GM21723 (cell line): Measurements from ENCODE around the gene HSD11B2.

Experiments
- ATAC-seq: cut with Tn5 transposase; IDR thresholded peaks from one replicate; pipeline ENCODE4 v1.9.1; 2021; ENCODE audit warnings: mild to moderate bottlenecking, moderate library complexity; ENCODE audit not compliant: unreplicated experiment

Gene HSD11B2

DNA sequence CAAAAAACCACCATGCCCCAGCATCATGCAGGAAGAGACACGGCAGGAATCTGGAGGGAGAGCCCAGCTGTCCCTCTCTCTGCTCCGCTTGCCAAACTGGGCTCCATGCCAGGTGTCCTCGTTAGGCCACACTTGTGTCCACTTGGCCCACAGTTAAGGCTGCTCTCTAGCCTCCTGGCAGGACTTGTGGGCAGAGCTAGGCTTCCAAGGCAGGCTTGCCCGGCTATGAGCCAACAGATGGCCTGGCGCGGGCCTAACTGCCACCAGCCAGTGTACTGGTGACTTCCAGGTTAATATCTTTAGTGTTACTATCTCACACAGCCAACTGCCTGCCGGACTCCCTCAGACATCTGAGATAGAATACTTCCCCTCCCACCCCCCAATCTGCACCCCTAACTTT is 39.4 kb downstream of the HSD11B2 start:
- ATAC-seq = no peak

GRCh38 chr16:67471758-67472384 is 41.0 kb downstream of the HSD11B2 start:
- no peak for ATAC-seq

GRCh38 chr16:67474551-67475455 is 43.9 kb downstream of the HSD11B2 start:
- ATAC-seq = no peak

- ATAC-seq = no peak
These were observed 47.1 kb downstream of the HSD11B2 start for GRCh38 chr16:67477960-67478554.

DNA sequence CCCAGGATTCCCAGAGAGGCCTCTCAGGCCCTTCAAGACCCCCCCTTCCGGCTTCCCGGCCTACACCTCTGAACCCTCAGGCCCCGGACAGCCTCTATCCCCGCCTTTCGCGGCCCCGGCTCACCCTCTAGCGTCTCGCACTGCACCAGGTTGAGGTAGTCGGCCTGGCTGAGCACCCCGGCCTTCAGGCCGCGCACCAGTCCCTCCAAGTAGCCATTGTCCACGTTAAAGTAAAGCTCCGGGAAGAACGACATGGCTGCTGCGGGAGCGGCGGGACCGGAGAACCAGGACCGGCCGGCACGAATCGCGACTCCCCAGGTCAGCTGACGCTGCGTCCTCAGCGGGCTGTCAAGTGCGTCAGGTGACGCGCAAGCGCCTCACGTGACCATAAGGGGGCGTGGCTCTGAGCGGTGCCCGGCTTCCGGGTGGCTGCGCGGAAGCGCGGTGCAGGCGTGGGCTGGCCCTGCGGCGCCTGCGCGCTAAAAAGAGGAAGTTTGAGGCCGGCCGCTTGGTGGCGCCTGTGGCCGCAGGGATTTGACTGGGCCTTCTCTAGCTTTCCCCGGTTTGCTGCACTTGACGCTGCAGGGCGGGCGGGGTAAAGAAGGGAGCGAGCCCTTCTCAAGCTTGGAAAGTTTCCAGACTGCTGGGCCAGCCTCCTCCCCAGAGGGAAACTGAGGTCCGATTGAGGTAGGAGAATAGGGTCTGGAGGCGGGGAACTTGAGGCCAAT is 50.1 kb downstream of the HSD11B2 start, which contains the start of gene ATP6V0D1:
ATP6V0D1 (minus strand) TSS at position 325 of the 728 bp plus-strand sequence; CDS start at position 254, 71 bp downstream.
- peak; percentile 90 for ATAC-seq

GRCh38 chr16:67481561-67482232 is 50.8 kb downstream of the HSD11B2 start:
- peak; percentile 13 for ATAC-seq

DNA sequence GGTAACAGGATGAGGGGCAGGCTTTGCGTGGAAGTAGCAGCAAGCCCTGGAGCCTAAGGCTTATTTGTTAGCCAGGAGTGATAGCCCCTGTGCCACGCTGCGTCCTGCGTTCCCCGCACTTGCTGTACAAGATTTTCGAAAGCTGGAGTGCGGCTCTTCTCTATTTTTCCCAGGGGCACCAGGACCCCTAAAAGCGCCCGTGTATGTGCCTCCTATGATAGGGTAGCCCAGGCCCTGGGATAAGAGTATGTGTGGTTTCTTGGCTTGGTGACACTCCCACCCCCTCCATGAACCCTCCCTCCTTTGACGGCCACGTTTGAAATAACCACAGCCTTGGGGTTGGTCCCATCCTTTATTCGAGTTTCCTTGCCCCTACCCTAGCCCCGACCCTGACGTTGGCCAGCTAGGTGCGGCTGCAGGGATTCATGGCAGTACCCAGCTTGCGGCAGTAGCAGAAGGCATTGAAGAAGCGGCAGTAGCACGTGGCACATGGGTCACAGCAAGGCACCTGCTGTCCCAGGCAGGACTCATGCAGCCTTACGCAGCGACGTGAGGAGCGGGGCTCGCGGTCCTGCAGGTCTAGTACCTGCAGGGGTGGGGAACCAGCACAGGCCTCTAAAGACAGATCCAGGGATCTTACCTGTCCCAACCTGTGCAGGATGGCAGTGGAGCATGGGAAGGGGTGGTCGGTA is 51.5 kb downstream of the HSD11B2 start:
- no peak for ATAC-seq

- no peak for ATAC-seq
These were observed 52.2 kb downstream of the HSD11B2 start, which contains the start of gene AGRP for GRCh38 chr16:67483150-67483549. Gene AGRP (minus strand): TSS chr16:67483547. CDS start chr16:67483398, 149 bp downstream.

DNA sequence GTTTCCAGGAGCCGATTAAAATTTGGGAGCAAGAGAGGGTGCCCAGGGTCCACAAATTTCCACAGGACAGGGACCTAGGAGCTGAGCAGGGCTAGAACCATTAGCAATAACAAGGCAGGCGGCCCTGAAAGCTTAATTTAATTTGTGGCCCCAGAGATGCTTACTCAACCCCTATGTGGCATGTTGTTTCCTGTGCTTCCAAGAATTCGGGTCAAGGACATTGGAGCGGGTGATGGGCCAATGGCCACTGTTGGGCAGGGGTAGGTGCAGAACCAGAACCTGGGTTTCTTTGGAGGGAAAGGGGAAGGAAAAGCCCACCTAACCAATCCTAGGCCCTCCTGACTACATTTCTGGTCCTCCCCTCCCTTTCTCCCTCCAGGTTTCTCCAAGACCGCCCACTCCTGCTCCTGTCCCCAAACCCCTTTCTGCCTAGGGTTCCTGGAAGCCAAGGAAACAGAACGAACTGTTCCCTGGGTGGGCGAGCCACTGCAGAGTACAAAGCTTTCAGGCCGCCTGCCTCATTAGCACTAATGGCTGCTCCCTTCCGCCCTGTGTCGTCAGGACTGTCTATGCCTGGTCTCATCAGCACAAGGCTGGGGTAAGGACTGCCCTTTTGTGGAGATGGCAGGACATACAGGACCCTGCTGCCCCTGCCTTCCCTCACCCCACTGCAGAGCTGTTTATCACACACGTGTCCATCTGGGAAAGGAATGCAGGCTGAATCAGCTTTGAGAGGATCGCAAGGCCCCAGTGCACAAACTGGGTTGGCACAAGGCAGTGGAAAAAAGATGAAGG is 53.0 kb downstream of the HSD11B2 start:
- no peak for ATAC-seq

DNA sequence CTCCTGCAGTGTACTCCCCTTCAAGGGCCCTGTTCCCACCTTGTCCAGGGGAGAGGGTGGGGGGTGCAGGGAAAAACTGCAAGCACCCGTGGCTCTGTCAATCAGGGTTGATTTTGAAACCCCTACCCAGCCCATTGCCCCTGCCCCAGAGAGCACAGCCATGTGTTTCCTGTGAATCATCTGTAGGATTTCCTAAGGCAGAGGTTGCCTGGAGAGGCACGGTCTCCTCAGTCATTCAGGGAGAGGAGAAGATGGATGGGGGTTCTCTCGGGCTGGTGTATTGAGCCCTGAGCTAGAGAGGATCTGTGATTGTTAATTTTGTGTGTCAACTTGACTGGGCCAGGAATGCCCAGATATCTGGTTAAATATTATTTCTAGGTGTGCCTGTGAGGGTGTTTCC is 55.9 kb downstream of the HSD11B2 start:
- ATAC-seq = no peak
